ENCODE results near the gene DHFR2. TPM values are rescaled to one million over a fixed set of nuclear protein-coding genes. Genes with fewer than 3 reads are reported as not detected.
"Not testable (repeated sequence)": the region's sequence is repeated elsewhere in the genome, so short reads cannot be mapped to it uniquely, and the experiment has no call there.

The DHFR2 gene
- total RNA-seq, 1 experiment from 2014 or later, result 9.8 TPM

DNA sequence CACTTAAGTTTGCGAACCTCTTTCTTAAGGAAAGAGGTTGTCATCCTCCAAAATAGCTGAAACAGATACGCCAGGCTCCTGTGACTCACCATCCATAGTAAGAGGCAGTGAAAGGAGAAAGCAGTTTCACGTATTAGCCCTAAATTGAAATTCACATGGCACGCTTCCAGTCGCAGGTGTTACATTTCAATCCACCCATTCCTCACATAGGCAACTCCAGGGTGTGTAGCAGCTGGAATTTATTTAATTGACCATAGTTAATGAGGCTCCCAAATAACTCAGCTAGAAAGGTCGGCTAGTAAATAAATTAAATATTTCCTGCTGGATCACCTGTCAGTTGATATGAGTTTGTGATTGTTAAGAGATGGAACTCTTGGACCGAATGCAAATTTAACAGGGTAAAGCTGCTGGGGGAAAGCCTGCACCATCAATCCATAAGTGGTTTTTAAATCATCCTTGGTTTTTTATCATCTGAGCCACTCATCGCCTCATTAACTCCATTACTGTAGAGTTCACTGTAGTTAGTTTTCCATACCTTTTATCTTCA lies 19.7 kb upstream of the DHFR2 start:
- no peak for DNase-seq (ENCODE audit: low spot score)
- no peaks in the 10 kb centered on the region for H3K9me3 ChIP-seq (ENCODE audit: low read depth, low read length, poor library complexity, severe bottlenecking)
- CTCF ChIA-PET, result interaction anchor here (1.5 kb wide), 1 partner anchor 13 kb away, joined by 4 read pairs; no protein-coding TSS in a partner anchor
- no peaks in the 10 kb centered on the region for H3K36me3 ChIP-seq (ENCODE audit: insufficient read depth, low read length, poor library complexity, severe bottlenecking)
- H3K4me1 ChIP-seq (ENCODE audit: insufficient read depth, low read length, poor library complexity, severe bottlenecking), result no peaks in the 10 kb centered on the region
- intact Hi-C loops (cut with micrococcal nuclease; ENCODE audit: unreplicated experiment), result no loop called here
- H3K27ac ChIP-seq (ENCODE audit: low read depth, low read length, poor library complexity, severe bottlenecking), result no peak overlapping the region
- TF ChIP-seq, protein P1, sequence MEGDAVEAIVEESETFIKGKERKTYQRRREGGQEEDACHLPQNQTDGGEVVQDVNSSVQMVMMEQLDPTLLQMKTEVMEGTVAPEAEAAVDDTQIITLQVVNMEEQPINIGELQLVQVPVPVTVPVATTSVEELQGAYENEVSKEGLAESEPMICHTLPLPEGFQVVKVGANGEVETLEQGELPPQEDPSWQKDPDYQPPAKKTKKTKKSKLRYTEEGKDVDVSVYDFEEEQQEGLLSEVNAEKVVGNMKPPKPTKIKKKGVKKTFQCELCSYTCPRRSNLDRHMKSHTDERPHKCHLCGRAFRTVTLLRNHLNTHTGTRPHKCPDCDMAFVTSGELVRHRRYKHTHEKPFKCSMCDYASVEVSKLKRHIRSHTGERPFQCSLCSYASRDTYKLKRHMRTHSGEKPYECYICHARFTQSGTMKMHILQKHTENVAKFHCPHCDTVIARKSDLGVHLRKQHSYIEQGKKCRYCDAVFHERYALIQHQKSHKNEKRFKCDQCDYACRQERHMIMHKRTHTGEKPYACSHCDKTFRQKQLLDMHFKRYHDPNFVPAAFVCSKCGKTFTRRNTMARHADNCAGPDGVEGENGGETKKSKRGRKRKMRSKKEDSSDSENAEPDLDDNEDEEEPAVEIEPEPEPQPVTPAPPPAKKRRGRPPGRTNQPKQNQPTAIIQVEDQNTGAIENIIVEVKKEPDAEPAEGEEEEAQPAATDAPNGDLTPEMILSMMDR (conservative IDR thresholded peaks at IDR 0.05; ENCODE audit: low read depth, low read length), result no peak
- TF ChIP-seq EZH2 (IDR thresholded peaks at IDR 0.05; ENCODE audit: borderline replicate concordance, low read depth, low read length, poor library complexity, severe bottlenecking), result no peak
- BruUV-seq (replicated peaks), result no TSS peak
- H3K27me3 ChIP-seq (replicated peaks; ENCODE audit: insufficient read depth, low read depth, low read length, poor library complexity), result no peaks in the 10 kb centered on the region
- POLR2A ChIA-PET (ENCODE audit: low non-redundant PET), result no interaction called here
- H3K4me3 ChIP-seq (ENCODE audit: low read depth, low read length, poor library complexity, severe bottlenecking), result no peak overlapping the region

DNA sequence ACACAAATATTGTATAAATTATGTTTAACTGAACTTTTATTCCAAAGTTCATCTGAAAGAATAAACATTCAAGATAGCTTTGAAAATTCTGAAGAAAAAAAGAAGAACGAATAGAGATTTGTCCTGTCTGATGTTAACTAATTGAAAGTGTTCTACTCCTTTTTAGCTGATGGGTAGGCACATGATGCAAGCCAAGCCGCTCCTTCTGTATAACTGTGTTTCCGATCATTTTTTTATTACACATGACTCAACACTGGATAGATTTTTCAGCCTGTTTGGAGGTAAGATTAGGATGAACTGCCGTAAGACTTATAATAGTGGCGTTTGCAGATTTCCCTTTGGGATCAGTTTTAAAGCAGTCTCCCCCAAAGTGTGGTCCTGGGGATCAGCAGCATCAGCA lies 19.2 kb upstream of the DHFR2 start:
- CTCF ChIA-PET, result interaction anchor here (1.5 kb wide), 1 partner anchor 12 kb away, joined by 4 read pairs; no protein-coding TSS in a partner anchor
- POLR2A ChIA-PET (ENCODE audit: low non-redundant PET), result no interaction called here
- no TSS peak for BruUV-seq (replicated peaks)

DNA sequence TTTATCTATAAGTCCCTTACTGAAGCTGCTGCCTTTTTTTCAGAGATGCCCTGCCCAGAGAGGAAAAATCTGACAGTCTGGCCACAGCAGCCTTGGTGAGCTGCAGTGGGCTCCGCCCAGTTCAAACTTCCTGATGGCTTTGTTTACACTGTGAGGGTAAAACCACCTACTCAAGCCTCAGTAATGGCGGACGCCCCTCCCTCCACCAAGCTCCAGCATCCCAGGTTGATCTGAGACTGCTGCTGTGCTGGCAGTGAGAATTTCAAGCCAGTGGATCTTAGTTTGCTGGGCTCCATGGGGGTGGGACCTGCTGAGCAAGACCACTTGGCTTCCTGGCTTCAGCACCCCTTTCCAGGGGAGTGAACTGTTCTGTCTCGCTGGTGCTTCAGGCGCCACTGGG lies 17.8 kb upstream of the DHFR2 start:
- H3K27ac ChIP-seq (ENCODE audit: low read depth, low read length, poor library complexity, severe bottlenecking); intact Hi-C loops (cut with micrococcal nuclease; ENCODE audit: unreplicated experiment); BruUV-seq (replicated peaks); DNase-seq (ENCODE audit: low spot score); H3K4me3 ChIP-seq (ENCODE audit: low read depth, low read length, poor library complexity, severe bottlenecking); H3K9me3 ChIP-seq (ENCODE audit: low read depth, low read length, poor library complexity, severe bottlenecking); H3K36me3 ChIP-seq (ENCODE audit: insufficient read depth, low read length, poor library complexity, severe bottlenecking); POLR2A ChIA-PET (ENCODE audit: low non-redundant PET); H3K27me3 ChIP-seq (replicated peaks; ENCODE audit: insufficient read depth, low read depth, low read length, poor library complexity); H3K4me1 ChIP-seq (ENCODE audit: insufficient read depth, low read length, poor library complexity, severe bottlenecking); CTCF ChIA-PET: not testable (repeated sequence)

More for the DNA sequence above, 19.2 kb upstream of the DHFR2 start:
- DNase-seq (ENCODE audit: low spot score), result no peak
- H3K36me3 ChIP-seq (ENCODE audit: insufficient read depth, low read length, poor library complexity, severe bottlenecking), result no peaks in the 10 kb centered on the region
- no peaks in the 10 kb centered on the region for H3K4me1 ChIP-seq (ENCODE audit: insufficient read depth, low read length, poor library complexity, severe bottlenecking)
- TF ChIP-seq, protein P1 (conservative IDR thresholded peaks at IDR 0.05; ENCODE audit: low read depth, low read length), result no peak
- no peak for TF ChIP-seq EZH2 (IDR thresholded peaks at IDR 0.05; ENCODE audit: borderline replicate concordance, low read depth, low read length, poor library complexity, severe bottlenecking)
- no peak overlapping the region for H3K27ac ChIP-seq (ENCODE audit: low read depth, low read length, poor library complexity, severe bottlenecking)
- H3K9me3 ChIP-seq (ENCODE audit: low read depth, low read length, poor library complexity, severe bottlenecking), result no peaks in the 10 kb centered on the region
- H3K27me3 ChIP-seq (replicated peaks; ENCODE audit: insufficient read depth, low read depth, low read length, poor library complexity), result no peaks in the 10 kb centered on the region
- intact Hi-C loops (cut with micrococcal nuclease; ENCODE audit: unreplicated experiment), result no loop called here
- H3K4me3 ChIP-seq (ENCODE audit: low read depth, low read length, poor library complexity, severe bottlenecking), result no peak overlapping the region

DNA sequence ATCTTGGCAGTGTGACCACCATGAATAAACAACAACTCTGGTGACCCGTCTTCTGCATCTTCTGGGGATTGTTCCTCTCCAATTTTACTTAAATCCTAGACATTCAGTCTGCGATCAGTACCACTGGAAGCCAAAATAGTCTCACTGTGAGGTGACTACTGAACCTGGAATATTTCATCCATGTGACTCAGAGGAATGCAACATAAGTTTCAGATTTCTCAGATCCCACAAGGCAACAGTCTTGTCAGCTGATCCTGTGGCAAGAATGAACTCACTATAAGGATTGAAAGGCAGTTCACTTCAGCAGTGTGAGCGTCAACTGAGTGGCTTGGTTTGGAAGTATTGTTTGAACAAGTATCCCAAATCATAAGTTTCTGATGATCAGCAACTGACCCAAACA lies 13.3 kb upstream of the DHFR2 start:
- Histone ChIP-seq H3K4me3 (ENCODE audit: low read depth, low read length, poor library complexity, severe bottlenecking) (no peak overlapping the region), H3K9me3 (ENCODE audit: low read depth, low read length, poor library complexity, severe bottlenecking) (no peaks in the 10 kb centered on the region), H3K36me3 (ENCODE audit: insufficient read depth, low read length, poor library complexity, severe bottlenecking) (no peaks in the 10 kb centered on the region), H3K27me3 (replicated peaks; ENCODE audit: insufficient read depth, low read depth, low read length, poor library complexity) (no peaks in the 10 kb centered on the region), H3K27ac (ENCODE audit: low read depth, low read length, poor library complexity, severe bottlenecking) (no peak overlapping the region), H3K4me1 (ENCODE audit: insufficient read depth, low read length, poor library complexity, severe bottlenecking) (no peaks in the 10 kb centered on the region)
- ChIA-PET CTCF (no interaction called here), POLR2A (ENCODE audit: low non-redundant PET) (no interaction called here)
- TF ChIP-seq, protein P1 (conservative IDR thresholded peaks at IDR 0.05; ENCODE audit: low read depth, low read length), result no peak
- TF ChIP-seq EZH2 (IDR thresholded peaks at IDR 0.05; ENCODE audit: borderline replicate concordance, low read depth, low read length, poor library complexity, severe bottlenecking), result no peak
- no TSS peak for BruUV-seq (replicated peaks)
- intact Hi-C loops (cut with micrococcal nuclease; ENCODE audit: unreplicated experiment), result no loop called here
- DNase-seq (ENCODE audit: low spot score), result no peak
